K562 (cell line): Measurements from ENCODE around the gene SRSF9. TPM values are rescaled to one million over a fixed set of nuclear protein-coding genes. Genes with fewer than 3 reads are reported as not detected.

Experiments used
- ATF1 ChIP-seq, 2 experiments: fragments of 450-650 bp in 1 of 2; IDR thresholded peaks; 2 replicates each; pipeline ENCODE4 v1.6.1; 2016; ENCODE audit warnings: missing compliant biosample characterization in 1 of 2, missing genetic modification characterization in 1 of 2
- BRD4 ChIP-seq: fragments of 200-600 bp; sonication (generic); IDR thresholded peaks from 2 replicates; pipeline ENCODE4 v1.6.1; 2017; ENCODE audit warnings: inconsistent platforms
- CREBBP ChIP-seq: IDR thresholded peaks from one replicate; pipeline ENCODE4 v1.6.1; 2012; ENCODE audit warnings: low read depth, mild to moderate bottlenecking, control low read depth, inconsistent platforms, low read length
- GABPA ChIP-seq: fragments of 200-800 bp; sonication (Bioruptor generic); conservative IDR thresholded peaks from 2 replicates; pipeline ENCODE4 v1.6.1; 2016; ENCODE audit warnings: low read depth, missing genetic modification characterization, missing compliant biosample characterization
- HNRNPK ChIP-seq: fragments of 200-400 bp; formaldehyde crosslinking; IDR thresholded peaks from one replicate; pipeline ENCODE4 v1.6.1; 2018; ENCODE audit warnings: mild to moderate bottlenecking, low read depth, low read length; ENCODE audit not compliant: poor library complexity, severe bottlenecking
- KLF13 ChIP-seq: fragments of 450-650 bp; IDR thresholded peaks from 2 replicates; pipeline ENCODE4 v1.6.1; 2016; ENCODE audit warnings: missing genetic modification characterization, low read depth, mild to moderate bottlenecking, missing compliant biosample characterization, moderate library complexity, borderline replicate concordance
- NCOA1 ChIP-seq: fragments of 450-650 bp; IDR thresholded peaks from 2 replicates; pipeline ENCODE4 v1.6.1; 2016; ENCODE audit warnings: low read depth
- NFIC ChIP-seq: fragments of 450-650 bp; IDR thresholded peaks from 2 replicates; pipeline ENCODE4 v1.6.1; 2017; ENCODE audit warnings: mild to moderate bottlenecking, inconsistent platforms
- NFRKB ChIP-seq: fragments of 450-650 bp; IDR thresholded peaks from 2 replicates; pipeline ENCODE4 v1.6.1; 2016; ENCODE audit warnings: low read depth
- PHF8 ChIP-seq: fragments of 200-600 bp; sonication (generic); IDR thresholded peaks from 2 replicates; pipeline ENCODE4 v1.6.1; 2012; ENCODE audit warnings: mixed run types, mild to moderate bottlenecking, inconsistent platforms, low read length, moderate library complexity, borderline replicate concordance
- PRMT5 ChIP-seq: sonication (generic); formaldehyde crosslinking; IDR thresholded peaks from 2 replicates; pipeline ENCODE4 v1.5.0; 2020; ENCODE audit warnings: missing genetic modification reagents
- SIN3B ChIP-seq: fragments of 450-650 bp; IDR thresholded peaks from 2 replicates; pipeline ENCODE4 v1.6.1; 2017; ENCODE audit warnings: low read depth, mild to moderate bottlenecking, moderate library complexity
- XRCC4 ChIP-seq: IDR thresholded peaks from one replicate; pipeline ENCODE4 v1.6.1; 2011; ENCODE audit not compliant: insufficient read depth, insufficient read length; ENCODE audit errors: extremely low read depth
- ZBTB8A ChIP-seq: fragments of 450-650 bp; IDR thresholded peaks from 2 replicates; pipeline ENCODE4 v1.6.1; 2018; ENCODE audit warnings: mild to moderate bottlenecking, moderate library complexity; ENCODE audit not compliant: partially characterized antibody
- ZC3H4 ChIP-seq: sonication (generic); formaldehyde crosslinking; IDR thresholded peaks from 2 replicates; pipeline ENCODE4 v1.9.0; 2021; ENCODE audit warnings: missing genetic modification reagents, borderline replicate concordance
- ZNF384 ChIP-seq: IDR thresholded peaks from 2 replicates; pipeline ENCODE4 v1.6.1; 2012; ENCODE audit warnings: low read depth, low read length, improper control_type of control experiment
- ZNF583 ChIP-seq: fragments of 250-450 bp; sonication (Bioruptor Pico); IDR thresholded peaks from 2 replicates; pipeline ENCODE4 v1.4.0; 2020
- polyA plus RNA-seq, 8 experiments: library from polyadenylated mRNA; depleted of rRNA in 4 of 8; stranded (reverse) in 5 of 8; unstranded in 3 of 8; fragments of >200 nt; fragmentation: Nextera tagmentation in 2 of 8; fragmentation: Illumina TruSeq in 1 of 8; extraction: Ambion mirVana in 2 of 8; extraction: Trizol in 1 of 8; gene quantifications; 2 replicates each; pipeline versions ENCODE4 v1.2.1 to v1.2.3, GENCODE V29; 2011 to 2014; ENCODE audit warnings: inconsistent platforms in 1 of 8, missing spikeins in 1 of 8
- total RNA-seq, 7 experiments: library from RNA; depleted of rRNA in 6 of 7; stranded (reverse); fragments of >200 nt in 6 of 7; fragmentation: Illumina TruSeq in 2 of 7; extraction: Trizol in 2 of 7; gene quantifications; 2 replicates each; pipeline versions ENCODE4 v1.2.1 to v1.2.3, GENCODE V29; 2011 to 2021; ENCODE audit warnings: low replicate concordance in 1 of 7
- TF ChIP-seq, protein P1 (sequence below): sonication (generic); formaldehyde crosslinking; IDR thresholded peaks from 2 replicates; pipeline ENCODE4 v1.8.1; 2023; ENCODE audit warnings: missing genetic modification reagents, mild to moderate bottlenecking, borderline replicate concordance
- TF ChIP-seq, protein P2 (sequence below): fragments of 450-650 bp; formaldehyde crosslinking; IDR thresholded peaks from 2 replicates; pipeline ENCODE4 v1.4.0; 2020; ENCODE audit warnings: mild to moderate bottlenecking, mixed read lengths
- TF ChIP-seq, protein P3 (sequence below): IDR thresholded peaks from 2 replicates; pipeline ENCODE4 v1.6.1; 2014; ENCODE audit warnings: antibody characterized with exemption

The SRSF9 gene
- total and polyA plus RNA-seq, 9 of the 15 experiments (the other 6 are each of a cell fraction or from before 2014, with no cell fraction given), result 40.3 to 291 (median 230) TPM

DNA sequence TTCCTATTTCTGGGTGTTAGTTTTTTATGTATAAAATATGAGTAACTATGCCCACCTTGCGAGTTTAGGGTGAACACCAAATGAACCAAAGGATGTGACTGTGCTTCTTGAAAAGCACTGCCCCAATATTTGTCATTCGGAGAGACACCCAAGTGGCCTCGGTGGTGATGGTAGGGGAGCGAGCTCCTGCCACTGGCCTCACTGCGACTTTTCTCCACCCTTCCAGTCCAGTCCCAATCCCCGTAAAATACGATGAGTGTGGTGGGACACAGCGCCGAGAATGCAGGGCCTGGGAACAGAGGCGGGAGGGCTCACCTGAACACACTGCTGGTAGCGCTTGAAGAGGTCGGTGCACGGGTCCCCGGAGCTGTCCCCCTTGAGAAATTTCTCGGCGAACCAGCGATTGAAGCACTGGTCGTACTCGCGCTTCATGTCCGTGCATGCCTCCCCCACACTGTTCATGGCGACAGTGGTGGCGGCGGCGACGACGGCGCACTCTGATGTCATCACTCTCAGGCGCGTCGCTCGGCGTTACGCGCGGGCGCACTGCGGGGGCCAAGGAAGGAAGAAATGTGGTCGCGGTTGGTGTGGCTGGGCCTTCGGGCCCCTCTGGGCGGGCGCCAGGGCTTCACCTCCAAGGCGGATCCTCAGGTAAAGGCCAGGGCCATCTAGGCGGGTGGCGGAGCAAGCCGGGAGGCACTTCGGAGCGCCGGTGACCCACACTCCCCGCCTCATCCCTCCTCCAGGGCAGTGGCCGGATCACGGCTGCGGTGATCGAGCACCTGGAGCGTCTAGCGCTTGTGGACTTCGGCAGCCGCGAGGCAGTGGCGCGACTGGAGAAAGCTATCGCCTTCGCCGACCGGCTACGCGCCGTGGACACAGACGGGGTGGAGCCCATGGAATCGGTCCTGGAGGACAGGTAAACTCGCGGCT, 23.4 kb downstream of the SRSF9 start, which contains the start of the genes GATC and TRIAP1 (continued):
- TF ChIP-seq SIN3B (peak; percentile 99), CREBBP (no peak), BRD4 (no peak), HNRNPK (no peak), ZNF384 (peak; percentile 59), NFIC (peak; percentile 72), NFRKB (peak; percentile 91), GABPA (tag) (no peak), NCOA1 (no peak), ZBTB8A (no peak), PHF8 (peak; percentile 95), PRMT5 (CRISPR knock-in tag) (no peak), ATF1 (CRISPR knock-in tag; IDR thresholded peaks at IDR 0.05) (peak; percentile 100), ATF1 (tag; IDR thresholded peaks at IDR 0.05) (peak; percentile 100), KLF13 (tag) (no peak), XRCC4 (no peak), ZC3H4 (no peak; the same call in 1 of the 2 replicates), ZNF583 (CRISPR knock-in tag) (no peak)
- TF ChIP-seq, protein P1, sequence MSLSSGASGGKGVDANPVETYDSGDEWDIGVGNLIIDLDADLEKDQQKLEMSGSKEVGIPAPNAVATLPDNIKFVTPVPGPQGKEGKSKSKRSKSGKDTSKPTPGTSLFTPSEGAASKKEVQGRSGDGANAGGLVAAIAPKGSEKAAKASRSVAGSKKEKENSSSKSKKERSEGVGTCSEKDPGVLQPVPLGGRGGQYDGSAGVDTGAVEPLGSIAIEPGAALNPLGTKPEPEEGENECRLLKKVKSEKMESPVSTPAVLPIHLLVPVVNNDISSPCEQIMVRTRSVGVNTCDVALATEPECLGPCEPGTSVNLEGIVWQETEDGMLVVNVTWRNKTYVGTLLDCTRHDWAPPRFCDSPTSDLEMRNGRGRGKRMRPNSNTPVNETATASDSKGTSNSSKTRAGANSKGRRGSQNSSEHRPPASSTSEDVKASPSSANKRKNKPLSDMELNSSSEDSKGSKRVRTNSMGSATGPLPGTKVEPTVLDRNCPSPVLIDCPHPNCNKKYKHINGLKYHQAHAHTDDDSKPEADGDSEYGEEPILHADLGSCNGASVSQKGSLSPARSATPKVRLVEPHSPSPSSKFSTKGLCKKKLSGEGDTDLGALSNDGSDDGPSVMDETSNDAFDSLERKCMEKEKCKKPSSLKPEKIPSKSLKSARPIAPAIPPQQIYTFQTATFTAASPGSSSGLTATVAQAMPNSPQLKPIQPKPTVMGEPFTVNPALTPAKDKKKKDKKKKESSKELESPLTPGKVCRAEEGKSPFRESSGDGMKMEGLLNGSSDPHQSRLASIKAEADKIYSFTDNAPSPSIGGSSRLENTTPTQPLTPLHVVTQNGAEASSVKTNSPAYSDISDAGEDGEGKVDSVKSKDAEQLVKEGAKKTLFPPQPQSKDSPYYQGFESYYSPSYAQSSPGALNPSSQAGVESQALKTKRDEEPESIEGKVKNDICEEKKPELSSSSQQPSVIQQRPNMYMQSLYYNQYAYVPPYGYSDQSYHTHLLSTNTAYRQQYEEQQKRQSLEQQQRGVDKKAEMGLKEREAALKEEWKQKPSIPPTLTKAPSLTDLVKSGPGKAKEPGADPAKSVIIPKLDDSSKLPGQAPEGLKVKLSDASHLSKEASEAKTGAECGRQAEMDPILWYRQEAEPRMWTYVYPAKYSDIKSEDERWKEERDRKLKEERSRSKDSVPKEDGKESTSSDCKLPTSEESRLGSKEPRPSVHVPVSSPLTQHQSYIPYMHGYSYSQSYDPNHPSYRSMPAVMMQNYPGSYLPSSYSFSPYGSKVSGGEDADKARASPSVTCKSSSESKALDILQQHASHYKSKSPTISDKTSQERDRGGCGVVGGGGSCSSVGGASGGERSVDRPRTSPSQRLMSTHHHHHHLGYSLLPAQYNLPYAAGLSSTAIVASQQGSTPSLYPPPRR (CRISPR knock-in tag), result peak; percentile 84; the same call in 1 of the 2 replicates
- TF ChIP-seq, protein P2, sequence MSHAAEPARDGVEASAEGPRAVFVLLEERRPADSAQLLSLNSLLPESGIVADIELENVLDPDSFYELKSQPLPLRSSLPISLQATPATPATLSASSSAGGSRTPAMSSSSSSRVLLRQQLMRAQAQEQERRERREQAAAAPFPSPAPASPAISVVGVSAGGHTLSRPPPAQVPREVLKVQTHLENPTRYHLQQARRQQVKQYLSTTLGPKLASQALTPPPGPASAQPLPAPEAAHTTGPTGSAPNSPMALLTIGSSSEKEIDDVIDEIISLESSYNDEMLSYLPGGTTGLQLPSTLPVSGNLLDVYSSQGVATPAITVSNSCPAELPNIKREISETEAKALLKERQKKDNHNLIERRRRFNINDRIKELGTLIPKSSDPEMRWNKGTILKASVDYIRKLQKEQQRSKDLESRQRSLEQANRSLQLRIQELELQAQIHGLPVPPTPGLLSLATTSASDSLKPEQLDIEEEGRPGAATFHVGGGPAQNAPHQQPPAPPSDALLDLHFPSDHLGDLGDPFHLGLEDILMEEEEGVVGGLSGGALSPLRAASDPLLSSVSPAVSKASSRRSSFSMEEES, result no peak
- TF ChIP-seq, protein P3, sequence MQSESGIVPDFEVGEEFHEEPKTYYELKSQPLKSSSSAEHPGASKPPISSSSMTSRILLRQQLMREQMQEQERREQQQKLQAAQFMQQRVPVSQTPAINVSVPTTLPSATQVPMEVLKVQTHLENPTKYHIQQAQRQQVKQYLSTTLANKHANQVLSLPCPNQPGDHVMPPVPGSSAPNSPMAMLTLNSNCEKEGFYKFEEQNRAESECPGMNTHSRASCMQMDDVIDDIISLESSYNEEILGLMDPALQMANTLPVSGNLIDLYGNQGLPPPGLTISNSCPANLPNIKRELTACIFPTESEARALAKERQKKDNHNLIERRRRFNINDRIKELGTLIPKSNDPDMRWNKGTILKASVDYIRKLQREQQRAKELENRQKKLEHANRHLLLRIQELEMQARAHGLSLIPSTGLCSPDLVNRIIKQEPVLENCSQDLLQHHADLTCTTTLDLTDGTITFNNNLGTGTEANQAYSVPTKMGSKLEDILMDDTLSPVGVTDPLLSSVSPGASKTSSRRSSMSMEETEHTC, result 0 out of 2 replicates have a peak, but pooled peaks have one; percentile 40
